A549 (cell line): ENCODE measurements around the gene CCNG2.

ENCODE experiments used
- CBX2 ChIP-seq: fragments of 200-600 bp; sonication (generic); IDR thresholded peaks from 2 replicates; pipeline ENCODE4 v1.6.1; 2016; ENCODE audit warnings: low read depth, mild to moderate bottlenecking, borderline replicate concordance
- CTCF ChIP-seq: fragments of >200 bp; sonication (Bioruptor Twin); formaldehyde crosslinking; IDR thresholded peaks from 3 replicates; pipeline ENCODE4 v1.5.1; 2016
- MAFK ChIP-seq: fragments of 450-650 bp; IDR thresholded peaks from 2 replicates; pipeline ENCODE4 v1.6.1; 2014; ENCODE audit not compliant: partially characterized antibody
- PHF8 ChIP-seq: fragments of 200-600 bp; sonication (generic); IDR thresholded peaks from 2 replicates; pipeline ENCODE4 v1.6.1; 2016; ENCODE audit warnings: low read depth, mild to moderate bottlenecking, antibody characterized with exemption, moderate library complexity, borderline replicate concordance
- POLR2A ChIP-seq: IDR thresholded peaks from 2 replicates; pipeline ENCODE4 v1.6.1; 2012; ENCODE audit warnings: mild to moderate bottlenecking, low read length
- REST ChIP-seq: fragments of 200-600 bp; sonication (generic); IDR thresholded peaks from 2 replicates; pipeline ENCODE4 v1.6.1; 2016; ENCODE audit warnings: antibody characterized with exemption, mild to moderate bottlenecking, moderate library complexity
- USF2 ChIP-seq: fragments of 450-650 bp; IDR thresholded peaks from 2 replicates; pipeline ENCODE4 v1.6.1; 2014; ENCODE audit warnings: antibody characterized with exemption
- ZSCAN20 ChIP-seq: fragments of 250-450 bp; sonication (Bioruptor Pico); IDR thresholded peaks from 2 replicates; pipeline ENCODE4 v1.8.0; 2022; ENCODE audit warnings: mild to moderate bottlenecking, moderate library complexity

GRCh38 chr4:77178560-77178959, 21.6 kb downstream of the CCNG2 start:
- TF ChIP-seq POLR2A (no peak), CBX2 (no peak), PHF8 (no peak), CTCF (no peak), REST (no peak), ZSCAN20 (CRISPR knock-in tag) (no peak), USF2 (no peak), MAFK (no peak)
